OCI-M1 (cell line): ENCODE results near the gene STRIT1.

Source experiments
- DNase-seq: peaks from one replicate; lab custom pipeline; 2025; lab: John Stamatoyannopoulos, UW

STRIT1 gene

GRCh38 chr3:155293516-155293915 lies at the start of gene STRIT1:
Gene STRIT1, minus strand, starts transcription at chr3:155293683.
- DNase-seq, result no peak

GRCh38 chr3:155342344-155342743 lies 48.9 kb upstream of the STRIT1 start:
- no peak for DNase-seq

- DNase-seq, result no peak
Observed at GRCh38 chr3:155339052-155339451, 45.6 kb upstream of the STRIT1 start.

- DNase-seq, result no peak
Observed at GRCh38 chr3:155335724-155336354, 42.4 kb upstream of the STRIT1 start.

DNA sequence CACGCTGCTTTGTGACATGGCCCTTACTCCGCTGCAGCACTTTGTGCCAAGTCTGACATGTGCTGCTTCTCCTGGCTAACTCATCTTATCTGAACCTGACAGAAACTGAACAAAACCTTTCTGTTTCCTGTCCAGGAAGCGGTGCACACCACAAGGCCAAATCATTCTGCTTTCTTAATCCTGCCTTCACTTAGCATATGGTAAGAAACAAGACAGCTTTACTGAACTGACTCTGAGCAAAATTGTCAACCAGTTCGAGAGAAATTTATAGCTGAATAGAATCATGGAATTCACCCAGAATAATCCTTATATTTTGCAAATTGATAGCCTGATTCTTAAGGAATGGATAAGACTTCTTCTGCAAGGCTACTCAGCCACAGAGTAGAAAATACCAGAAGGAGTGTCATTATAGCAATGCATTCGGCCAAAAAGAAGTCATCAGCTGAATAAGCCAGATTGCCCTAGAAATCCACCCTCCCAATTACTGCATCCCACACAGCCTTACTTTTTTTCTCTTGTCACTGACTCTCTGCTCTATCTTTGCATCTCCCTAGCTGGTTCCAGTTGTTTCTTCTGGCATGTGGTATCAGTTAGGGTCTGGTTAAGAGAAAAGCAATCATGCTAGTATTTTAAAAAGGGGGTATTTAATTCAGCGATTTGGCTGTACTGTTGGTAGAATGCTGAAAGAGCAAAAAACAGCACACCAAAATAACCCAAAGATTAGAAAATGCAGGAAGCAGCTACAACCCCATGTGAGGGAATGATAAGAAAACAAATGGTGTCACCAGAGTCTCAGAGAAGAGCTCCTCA lies 41.6 kb upstream of the STRIT1 start:
- DNase-seq, result peak; percentile 92

- peak; percentile 27 for DNase-seq
Observed at GRCh38 chr3:155334215-155334913, 40.9 kb upstream of the STRIT1 start.

DNA sequence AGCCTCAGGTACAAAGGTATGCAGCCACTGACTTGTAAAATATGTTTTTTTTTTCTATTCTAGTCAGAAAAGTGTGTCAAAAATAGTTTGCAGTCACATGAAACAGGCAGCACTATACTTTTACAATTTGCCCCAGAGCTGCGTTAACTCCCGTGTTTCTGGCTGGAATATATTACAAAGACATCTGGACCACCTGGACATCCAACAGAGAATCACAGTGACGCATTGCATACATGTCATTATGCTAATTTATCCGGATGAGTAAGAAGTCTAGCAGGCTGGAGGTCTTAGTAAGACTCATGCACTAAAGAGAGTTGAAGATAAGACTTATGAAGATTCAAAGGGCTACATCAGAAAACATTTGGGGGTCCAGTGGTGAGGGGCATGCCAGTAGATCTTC lies 39.2 kb upstream of the STRIT1 start:
- DNase-seq, result no peak

- no peak for DNase-seq
Observed at GRCh38 chr3:155331078-155331477, 37.6 kb upstream of the STRIT1 start.

- no peak for DNase-seq
Observed at GRCh38 chr3:155330370-155330769, 36.9 kb upstream of the STRIT1 start.

- DNase-seq, result no peak
Observed at GRCh38 chr3:155329513-155330048, 36.1 kb upstream of the STRIT1 start.

DNA sequence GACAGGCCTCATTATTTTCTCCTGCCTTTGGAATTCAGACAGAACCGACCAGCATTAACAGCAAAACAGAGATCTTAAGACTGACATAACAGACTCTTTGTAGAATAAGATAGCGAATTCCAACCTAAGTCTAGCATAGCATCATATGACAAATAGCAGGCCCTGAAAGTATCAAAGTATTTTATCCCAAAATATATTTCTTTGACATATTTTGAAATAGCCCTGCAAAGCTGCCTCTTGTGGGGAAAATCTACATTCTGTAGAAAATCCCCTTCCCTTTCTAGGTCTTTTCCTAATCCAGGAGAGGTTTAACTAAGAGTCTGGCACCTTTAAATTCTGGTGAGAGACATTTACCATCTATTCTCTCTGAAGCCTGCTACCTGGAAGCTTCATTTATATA lies 34.4 kb upstream of the STRIT1 start:
- no peak for DNase-seq

DNA sequence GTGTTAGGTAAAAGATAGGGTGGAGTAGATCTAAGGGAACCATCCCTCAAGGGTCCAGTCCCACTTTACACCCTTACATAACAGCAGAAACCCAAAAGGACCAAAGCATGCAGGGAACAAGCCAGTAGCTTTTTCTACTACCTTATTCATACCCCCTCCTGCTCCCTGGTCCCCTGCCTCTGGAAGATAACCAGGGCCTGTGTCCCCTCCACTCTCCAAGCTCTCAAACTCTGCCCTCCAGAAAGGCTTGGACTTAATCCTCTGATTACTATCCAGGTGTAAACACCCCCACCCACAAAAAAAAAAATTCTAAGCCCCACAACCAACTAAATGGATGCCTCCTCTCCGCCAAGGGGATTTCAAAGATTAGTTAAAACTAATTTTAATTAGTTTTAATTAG lies 33.9 kb upstream of the STRIT1 start:
- DNase-seq, result no peak

DNA sequence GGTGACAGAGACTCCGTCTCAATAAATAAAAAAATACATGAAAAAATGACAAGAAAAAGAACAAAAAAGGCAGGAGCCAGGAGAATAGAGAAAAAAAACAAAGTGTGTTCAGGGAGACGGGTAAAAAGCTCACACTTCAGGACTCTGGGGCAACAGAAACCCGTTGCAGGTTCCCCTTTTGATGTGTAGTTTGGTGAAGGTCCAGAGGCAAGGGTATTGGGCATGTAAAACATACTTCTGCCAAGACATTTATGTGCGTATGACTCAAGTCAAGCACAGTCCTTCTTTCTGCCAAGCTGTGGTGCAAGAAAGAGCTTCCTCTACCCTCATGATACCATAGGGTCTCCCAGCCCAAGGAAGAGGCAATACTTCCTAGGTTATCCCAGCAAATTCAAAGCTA lies 33.4 kb upstream of the STRIT1 start:
- DNase-seq, result no peak

- peak; percentile 61 for DNase-seq
Observed at GRCh38 chr3:155326244-155326643, 32.8 kb upstream of the STRIT1 start.

- DNase-seq, result no peak
Observed at GRCh38 chr3:155325263-155325835, 31.9 kb upstream of the STRIT1 start.

- peak; percentile 84 for DNase-seq
Observed at GRCh38 chr3:155323063-155323666, 29.7 kb upstream of the STRIT1 start.

DNA sequence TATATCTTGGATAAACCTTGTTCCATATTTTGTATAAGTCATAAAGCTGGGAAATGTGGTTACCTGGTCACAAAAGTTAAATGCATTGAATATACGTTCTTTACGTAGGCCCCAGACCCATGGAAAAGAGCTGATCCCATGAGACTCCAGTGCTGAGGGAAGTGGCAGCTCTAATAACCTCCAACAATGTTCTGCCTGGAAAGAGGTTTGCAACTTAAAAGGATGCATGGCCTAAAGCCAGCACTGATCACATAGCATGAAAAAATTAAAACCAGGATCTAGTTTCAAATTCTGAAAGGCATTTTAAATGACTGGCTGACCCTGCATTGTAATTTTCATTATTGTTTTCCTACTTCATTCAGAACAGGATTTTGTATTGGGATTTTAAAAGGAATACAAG lies 27.9 kb upstream of the STRIT1 start:
- DNase-seq, result no peak

DNA sequence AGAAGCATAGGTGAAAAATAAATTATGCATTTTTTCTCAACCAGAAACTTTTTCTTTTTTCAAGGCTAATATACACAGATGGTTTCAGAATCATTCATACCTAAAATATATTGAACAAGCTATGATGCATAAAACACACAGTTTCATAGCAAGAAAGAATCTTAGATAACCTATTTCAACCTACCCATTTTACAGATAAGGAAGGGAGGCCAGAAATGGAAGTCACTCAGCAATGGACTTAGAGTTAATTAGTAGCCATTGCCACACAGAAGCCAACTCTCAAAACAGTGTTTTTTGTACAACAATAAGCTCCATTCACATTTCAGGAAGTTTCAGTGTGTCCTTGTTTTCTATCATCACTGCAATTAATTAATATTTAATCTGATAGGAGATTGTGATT lies 27.5 kb upstream of the STRIT1 start:
- no peak for DNase-seq

- DNase-seq, result peak; percentile 28
Observed at GRCh38 chr3:155318740-155319139, 25.3 kb upstream of the STRIT1 start.

GRCh38 chr3:155317211-155317610 lies 23.7 kb upstream of the STRIT1 start:
- DNase-seq, result no peak

GRCh38 chr3:155316426-155316825 lies 22.9 kb upstream of the STRIT1 start:
- no peak for DNase-seq

DNA sequence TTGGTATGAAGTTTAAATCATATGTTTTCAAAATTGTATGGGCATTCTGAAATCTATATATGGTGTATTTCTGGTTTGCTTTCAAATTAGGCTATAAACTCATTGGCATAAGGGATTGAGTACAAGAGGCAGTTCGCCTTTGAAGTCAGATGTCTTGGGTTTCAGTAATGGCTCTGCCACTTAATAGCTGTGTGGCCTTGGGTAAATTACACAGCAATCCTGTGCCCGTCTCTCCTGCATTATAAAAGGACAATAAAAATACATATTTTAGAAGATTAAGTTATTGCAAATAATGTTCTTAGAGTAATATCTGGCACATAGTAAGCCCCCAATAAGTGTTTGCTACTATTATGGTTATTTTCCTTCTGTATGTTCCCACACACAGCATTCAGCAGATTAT lies 20.4 kb upstream of the STRIT1 start:
- DNase-seq, result no peak
